GM12864 (cell line): ENCODE results near the gene RSPH9.

ENCODE experiments used
- DNase-seq: peaks from one replicate; pipeline ENCODE4 v3.0.0-alpha.2; 2011; ENCODE audit warnings: low read depth
- H3K4me3 ChIP-seq: 2 replicates; pipeline ENCODE4 v1.5.1; 2011; ENCODE audit warnings: mild to moderate bottlenecking, low read depth, low read length, control low read depth
- CTCF ChIP-seq: IDR thresholded peaks from 2 replicates; pipeline ENCODE4 v1.5.1; 2011; ENCODE audit warnings: low read depth, mild to moderate bottlenecking, moderate library complexity, low read length, control low read depth, inconsistent platforms; ENCODE audit errors: missing control alignments

Gene RSPH9

DNA sequence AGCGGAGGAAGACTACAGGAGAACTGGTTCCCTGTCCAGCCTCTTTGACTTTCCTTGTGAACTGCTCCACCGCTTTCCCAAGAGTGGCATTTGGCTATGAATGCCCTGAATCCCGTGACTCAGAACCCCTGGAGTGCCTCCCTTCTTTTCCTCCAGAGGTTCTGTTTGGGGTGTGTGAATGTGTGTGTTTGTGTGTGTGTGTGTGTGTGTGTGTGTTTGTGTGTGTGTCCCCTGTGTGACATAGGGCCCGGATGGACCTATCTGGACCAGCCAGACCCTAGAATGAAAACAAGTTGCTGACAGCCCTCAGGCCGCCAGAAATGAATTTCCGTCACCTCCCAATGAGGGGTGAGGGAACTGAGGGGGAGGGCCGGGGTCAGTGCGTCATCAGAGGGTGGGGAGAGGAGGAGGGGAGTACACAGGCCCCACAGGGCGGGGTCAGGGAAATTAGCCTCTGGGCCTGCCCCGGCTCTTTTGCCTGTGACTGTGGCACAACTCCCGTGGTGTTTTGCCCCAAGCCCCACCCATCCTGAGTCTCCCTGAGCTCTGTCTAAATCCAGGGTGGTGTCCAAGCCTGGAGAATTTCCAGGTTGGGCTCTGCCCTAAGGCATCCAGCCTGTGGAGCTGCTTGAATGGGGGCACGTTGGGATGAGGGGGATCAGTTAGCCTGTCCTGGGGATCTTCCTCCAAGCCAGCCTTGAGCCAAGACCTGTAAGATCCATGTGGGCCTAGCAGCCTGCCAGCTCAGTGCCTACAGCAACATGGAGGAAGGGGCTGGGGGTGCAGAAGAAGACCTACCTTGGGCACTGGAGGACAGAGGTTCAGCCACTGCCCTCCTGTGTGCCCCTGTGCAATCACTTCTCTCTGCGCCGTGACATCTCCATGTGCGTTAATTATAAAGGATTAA, 58.0 kb downstream of the RSPH9 start:
- H3K4me3 ChIP-seq = no peak overlapping the region
- TF ChIP-seq CTCF = no peak
- DNase-seq = no peak

- TF ChIP-seq CTCF = no peak
- H3K4me3 ChIP-seq = no peak overlapping the region
- DNase-seq = no peak
Observed at GRCh38 chr6:43703512-43704429, 58.9 kb downstream of the RSPH9 start.

- DNase-seq = no peak
- H3K4me3 ChIP-seq = no peak overlapping the region; the same call in 1 of the 2 replicates
- TF ChIP-seq CTCF = no peak
Observed at GRCh38 chr6:43705996-43706395, 61.2 kb downstream of the RSPH9 start.

GRCh38 chr6:43706788-43707187, 62.0 kb downstream of the RSPH9 start:
- no peak for TF ChIP-seq CTCF
- no peak overlapping the region for H3K4me3 ChIP-seq

GRCh38 chr6:43707269-43707668, 62.4 kb downstream of the RSPH9 start:
- no peak overlapping the region for H3K4me3 ChIP-seq
- DNase-seq = no peak
- no peak for TF ChIP-seq CTCF

More at GRCh38 chr6:43706788-43707187, 62.0 kb downstream of the RSPH9 start:
- DNase-seq = no peak

GRCh38 chr6:43707767-43708166, 62.9 kb downstream of the RSPH9 start:
- no peak for TF ChIP-seq CTCF
- no peak for DNase-seq

More at GRCh38 chr6:43707767-43708166, 62.9 kb downstream of the RSPH9 start:
- H3K4me3 ChIP-seq = no peak overlapping the region
